GOT3 (cell line): ENCODE results near the gene UBXN1.
A peak's percentile ranks its signal among the peaks of the same experiment; 100 is the strongest.

ENCODE experiments used
- DNase-seq: peaks from one replicate; lab custom pipeline; 2025; ENCODE audit warnings: mixed read lengths; lab: John Stamatoyannopoulos, UW

The UBXN1 gene

GRCh38 chr11:62645946-62646824, 32.7 kb downstream of the UBXN1 start, which contains the start of gene GANAB:
Gene GANAB (minus strand): TSS chr11:62646613. CDS start chr11:62646599, 14 bp downstream.
- DNase-seq, result peak; percentile 92

GRCh38 chr11:62645671-62645945, 33.3 kb downstream of the UBXN1 start:
- no peak for DNase-seq

GRCh38 chr11:62644220-62644619, 34.7 kb downstream of the UBXN1 start:
- DNase-seq, result no peak

- DNase-seq, result no peak
Measured at GRCh38 chr11:62632492-62632891, 46.4 kb downstream of the UBXN1 start.

- DNase-seq, result no peak
Measured at GRCh38 chr11:62627713-62628112, 51.2 kb downstream of the UBXN1 start.
